Measurements from ENCODE around the gene BRSK1.
"Not testable (repeated sequence)": the region's sequence is repeated elsewhere in the genome, so short reads cannot be mapped to it uniquely, and the experiment has no call there.

Gene BRSK1

DNA sequence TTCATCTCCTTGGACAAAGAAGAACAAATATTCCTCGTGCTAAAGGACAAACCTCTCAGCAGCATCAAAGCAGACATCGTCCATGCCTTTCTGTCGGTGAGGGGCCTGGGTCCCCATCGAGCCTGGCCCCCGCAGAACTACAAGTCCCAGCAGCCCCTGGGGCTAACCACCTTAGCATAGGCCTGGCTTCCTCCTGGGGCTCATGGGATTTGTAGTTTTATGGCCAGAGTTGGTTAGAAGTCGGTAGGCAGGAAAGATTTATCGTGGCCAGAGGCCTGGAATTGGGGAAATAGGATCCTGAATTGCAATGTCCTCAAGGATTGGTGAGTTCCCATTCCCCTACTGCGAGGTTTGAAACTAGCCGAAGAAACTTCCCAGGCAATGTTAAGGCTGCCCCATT is 21.7 kb downstream of the BRSK1 start:
- DNase-seq: no peak

DNA sequence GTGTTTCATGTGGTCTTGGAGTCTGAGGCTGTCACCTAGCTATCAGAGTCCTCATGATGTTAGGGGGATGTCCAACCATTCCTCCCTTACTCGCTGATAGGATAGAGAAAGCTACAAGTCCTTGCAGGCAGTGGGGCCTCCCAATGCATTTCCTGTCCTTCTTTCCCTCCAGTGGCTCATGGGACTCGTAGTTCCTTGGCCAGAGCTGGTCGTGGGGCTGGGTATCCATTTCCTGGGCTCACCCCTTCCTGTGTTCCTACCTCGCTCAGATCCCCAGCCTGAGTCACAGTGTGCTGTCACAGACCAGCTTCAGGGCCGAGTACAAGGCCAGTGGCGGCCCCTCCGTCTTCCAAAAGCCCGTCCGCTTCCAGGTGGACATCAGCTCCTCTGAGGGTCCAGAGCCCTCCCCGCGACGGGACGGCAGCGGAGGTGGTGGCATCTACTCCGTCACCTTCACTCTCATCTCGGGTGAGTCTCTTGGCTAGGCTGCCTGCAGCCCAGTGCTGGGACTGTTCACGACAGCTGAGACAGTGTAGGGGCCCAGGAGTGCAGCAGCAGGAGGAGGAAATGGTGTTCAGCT is 22.3 kb downstream of the BRSK1 start:
- no peak for DNase-seq

DNA sequence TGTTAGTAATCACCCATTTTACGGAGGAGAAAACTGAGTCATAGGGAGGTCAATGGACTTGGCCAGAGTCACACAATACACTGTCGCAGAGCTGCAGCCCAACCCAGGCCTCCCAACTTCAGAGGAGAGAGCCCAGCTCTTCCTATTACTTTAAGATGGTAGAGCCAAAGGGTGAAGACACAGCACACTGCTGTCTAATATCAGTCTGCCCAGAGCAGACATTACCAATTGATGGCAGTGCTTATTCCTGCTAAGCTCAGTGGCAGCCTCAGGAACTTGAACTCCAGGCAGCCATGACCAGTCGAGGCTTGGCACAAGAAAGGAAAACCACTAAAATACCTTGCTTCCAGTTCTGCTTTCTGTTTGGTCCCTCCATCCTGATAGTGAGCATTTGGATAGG is 22.9 kb downstream of the BRSK1 start:
- DNase-seq: no peak

DNA sequence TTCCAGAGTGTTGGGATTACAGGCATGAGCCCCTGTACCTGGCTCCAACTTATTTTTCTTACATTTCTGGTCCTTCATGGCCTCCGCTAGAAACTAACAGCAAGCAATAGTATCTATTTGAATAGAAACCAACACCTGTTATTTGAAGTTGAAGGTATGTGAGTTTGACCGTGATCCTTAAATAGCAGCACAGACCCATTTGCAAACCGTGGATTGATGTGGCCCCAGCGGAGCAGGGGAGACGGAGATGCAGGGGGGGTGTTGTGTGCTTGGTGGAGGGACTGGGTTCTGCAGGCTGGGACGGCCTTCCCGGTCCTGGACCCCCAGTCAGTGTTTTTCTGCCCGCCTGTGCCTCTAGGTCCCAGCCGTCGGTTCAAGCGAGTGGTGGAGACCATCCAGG is 24.5 kb downstream of the BRSK1 start:
- DNase-seq: no peak

DNA sequence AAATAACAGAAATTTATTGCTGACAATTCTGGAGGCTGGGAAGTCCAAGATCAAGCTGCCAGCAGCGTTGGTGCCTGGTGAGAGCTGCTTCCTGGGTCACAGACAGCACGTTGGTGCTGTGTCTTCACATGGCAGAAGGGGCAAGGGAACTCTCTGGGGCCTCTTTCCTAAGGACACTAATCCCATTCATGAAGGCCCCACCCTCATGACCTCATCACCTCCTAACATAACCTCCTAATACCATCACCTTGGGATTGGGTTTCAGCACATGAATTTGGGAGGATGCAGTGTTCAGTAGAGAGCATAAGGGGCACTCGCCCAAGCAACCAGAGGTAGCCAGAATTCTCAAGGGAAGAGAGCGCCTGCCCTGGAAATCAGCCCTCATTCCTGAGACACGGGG is 25.7 kb downstream of the BRSK1 start:
- no peak for DNase-seq

DNA sequence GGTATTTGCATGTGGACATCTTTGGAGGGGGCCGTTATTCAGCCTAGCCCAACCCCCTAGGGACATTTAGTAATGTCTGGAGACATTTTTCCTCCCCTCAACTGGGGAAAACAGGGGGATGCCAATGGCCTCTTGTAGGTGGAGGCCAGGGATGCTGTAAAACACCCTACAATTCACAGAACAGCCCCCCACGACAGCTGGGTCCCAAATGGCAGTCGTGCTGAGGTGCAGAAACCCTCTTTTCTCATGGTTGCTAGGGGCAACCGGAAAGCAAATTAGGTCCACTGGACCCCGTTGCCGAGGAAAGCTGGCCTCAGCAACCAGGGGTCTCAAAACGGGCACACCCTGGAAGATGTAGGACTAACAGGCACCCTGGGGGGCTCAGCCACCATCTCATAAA is 26.7 kb downstream of the BRSK1 start:
- DNase-seq: no peak

DNA sequence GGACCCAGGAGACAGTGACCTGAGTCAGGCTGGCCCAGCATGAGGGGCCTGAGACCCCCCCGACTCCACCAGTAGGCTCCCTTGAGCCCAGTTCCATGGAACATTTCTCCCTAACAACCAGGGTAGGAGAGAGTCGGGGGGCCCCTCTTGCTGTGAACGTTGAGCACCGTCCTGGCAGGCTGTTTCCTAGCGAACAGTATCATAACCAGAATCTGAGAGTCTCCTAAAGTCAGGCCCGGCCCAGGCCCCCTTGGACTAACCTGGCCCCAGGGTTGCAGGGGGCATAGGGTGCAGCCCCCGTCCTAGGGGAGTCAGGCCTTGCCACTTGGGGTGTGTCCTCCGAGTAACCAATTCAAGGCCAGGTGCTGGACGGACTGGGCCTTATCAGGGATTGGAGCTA is 27.6 kb downstream of the BRSK1 start:
- no peak for DNase-seq

DNA sequence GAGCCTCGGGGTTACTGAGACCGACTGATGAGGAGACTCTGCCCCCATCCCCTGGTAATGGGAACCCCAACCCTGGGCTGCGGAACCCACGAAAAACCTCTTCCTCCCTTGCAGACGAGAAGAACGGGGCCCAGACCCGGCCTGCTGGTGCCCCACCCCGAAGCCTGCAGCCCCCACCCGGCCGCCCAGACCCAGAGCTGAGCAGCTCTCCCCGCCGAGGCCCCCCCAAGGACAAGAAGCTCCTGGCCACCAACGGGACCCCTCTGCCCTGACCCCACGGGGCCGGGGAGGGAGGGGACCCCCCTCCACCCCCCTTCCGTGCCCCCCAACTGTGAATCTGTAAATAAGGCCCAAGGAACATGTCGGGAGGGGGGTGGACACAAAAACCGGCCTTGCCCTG is 28.0 kb downstream of the BRSK1 start:
- DNase-seq: no peak

DNA sequence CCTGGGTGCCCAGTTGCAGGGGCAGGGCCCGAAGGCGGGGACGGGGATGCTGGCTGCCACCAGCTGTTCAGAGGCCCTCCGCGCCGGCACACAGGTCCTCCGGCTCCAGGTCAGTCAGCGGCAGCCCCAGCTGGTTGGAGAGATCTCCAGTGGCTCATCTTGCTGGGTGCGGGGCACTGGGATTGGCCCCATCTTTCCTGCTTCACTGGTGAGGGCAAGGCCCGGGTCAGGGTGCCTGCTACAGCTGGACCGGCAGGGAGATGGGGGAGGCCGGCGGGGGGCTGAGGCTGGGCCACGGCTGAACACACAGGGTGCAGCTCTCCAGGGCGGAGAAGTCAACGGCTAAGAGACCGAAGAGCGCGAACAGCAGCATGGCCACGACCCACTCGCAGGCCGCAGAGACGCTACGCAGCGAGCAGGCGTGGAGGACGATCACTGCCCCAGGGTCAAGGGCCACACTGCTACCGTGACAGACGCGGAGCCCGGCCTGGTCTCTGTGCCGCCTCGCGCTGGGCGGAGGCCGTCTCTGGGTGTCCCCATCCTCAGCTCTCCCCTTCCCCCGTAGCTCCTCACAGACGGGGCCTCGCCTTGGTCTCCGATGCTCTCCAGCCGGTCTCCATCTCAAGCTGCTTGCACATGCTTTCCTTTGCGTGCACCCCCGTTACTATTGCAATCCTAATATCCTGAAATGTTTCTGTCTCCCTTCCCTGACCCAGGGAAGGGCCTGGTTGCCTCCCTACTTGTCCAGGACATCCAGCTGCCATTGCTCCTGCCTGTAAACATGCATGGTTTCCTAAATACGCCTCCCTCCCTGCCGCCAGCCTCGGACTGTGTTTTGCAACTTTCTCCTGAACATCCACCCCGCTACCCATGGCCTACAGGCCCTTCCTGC is 29.1 kb downstream of the BRSK1 start:
- DNase-seq: no peak

DNA sequence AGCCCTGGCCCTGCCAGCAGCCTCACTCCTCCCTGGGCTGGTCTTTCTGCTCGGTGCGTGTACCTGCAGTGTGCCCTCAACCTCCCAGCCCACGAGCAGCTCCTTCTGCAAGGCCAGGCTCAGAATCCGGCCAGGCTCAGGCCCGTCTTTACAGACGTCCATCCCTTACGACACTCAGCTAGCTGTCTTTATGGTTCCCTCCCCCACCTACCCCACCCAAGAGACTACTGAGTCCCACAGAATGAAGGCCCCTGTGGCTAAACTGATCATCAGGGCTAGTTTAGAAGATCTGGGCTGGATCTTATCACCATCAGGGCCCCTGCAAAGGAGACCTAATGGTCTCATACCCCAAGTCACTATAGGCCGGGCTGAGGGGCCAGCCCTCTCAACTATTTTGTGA is 30.6 kb downstream of the BRSK1 start:
- DNase-seq: no peak

DNA sequence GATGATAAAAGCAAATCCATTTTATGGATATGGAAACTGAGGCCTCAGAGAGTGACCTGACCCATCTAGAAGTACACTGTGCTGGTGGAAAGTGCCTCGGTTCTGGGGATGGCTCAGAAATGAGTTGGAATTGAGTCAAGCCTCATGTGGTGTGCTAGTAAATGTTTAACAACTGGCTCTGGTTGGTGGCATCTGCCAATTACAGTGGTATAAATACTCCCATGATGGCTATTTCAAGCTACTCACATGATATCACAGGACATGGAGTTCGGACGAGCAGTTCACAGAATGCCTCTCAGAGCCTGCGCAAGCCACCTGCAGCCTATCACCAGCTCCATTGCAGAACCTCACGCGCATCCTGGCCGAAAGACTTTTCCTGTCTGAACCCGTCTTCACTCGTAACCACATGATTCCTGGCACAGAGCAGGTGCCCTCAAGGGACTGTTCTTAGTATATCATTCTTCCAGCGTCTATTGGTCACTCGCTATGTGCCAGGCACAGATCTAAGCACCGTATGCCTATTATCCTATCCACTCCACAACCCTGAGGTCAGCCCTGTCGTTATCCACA is 32.2 kb downstream of the BRSK1 start:
- DNase-seq: no peak

DNA sequence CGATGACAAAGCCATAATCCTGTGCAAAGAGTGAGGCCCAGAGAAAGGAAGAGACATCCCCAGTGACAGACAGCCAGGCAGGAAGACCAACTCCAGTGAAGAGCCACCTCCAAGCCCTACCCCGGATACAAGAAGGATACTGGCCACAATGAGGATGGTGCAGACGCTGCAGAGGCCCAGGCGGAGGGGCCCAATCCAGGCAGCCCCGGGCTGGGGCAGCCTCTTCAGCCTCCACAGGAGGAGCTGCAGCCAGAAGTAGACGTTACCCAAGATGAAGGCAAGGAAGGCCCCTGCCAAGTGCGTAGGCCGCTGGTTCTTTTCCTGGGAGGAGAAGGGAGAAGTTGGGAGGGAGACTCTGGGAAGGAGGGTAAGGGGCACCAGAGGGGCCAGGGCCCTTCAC is 32.8 kb downstream of the BRSK1 start:
- no peak for DNase-seq

DNA sequence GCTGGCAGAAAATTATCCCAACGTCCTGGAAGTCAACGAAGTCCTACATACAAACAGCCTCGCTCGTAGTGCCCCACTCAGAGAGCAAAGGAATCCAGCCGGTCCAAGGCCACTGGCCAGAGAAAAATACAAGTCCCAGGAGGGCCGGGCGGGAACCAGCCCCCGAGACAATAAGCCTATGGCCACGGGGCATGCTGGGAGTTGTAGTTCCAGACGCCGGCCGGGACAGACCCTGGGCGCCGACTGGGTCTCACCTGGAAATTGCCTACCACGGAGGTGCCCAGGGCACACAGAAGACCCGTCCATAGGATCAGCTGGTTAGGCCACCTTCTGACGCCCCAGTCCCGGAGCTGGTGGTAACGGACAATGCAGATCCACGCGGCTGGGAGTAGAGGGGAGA is 36.0 kb downstream of the BRSK1 start:
- no peak for DNase-seq

DNA sequence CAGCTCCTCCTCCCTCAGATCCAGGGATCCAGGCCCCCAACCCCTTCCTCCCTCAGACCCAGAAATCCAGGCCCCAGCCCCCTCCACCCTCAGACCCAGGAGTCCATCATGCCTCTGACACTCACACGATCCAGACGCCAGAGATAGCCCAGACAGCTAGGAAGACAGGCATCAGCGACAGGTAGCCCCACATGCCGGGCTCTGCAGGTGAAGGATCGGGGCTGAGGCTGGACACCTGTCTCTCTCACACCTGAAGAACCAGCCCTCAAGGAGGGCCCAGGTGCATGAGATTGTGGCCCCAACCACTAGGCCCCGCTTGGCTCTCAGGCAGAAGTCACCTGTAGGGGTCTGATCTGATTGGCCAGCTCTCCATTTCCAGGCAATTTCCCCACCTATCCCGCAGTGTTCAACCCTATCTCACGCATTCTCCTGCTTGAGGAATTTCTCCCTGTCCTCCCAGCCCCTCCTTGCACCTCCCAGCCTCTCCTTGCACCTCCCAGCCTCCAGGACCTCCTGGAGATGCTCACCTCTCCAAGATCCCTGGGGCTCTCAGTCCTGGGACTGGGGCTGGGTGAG is 37.1 kb downstream of the BRSK1 start:
- DNase-seq: no peak

DNA sequence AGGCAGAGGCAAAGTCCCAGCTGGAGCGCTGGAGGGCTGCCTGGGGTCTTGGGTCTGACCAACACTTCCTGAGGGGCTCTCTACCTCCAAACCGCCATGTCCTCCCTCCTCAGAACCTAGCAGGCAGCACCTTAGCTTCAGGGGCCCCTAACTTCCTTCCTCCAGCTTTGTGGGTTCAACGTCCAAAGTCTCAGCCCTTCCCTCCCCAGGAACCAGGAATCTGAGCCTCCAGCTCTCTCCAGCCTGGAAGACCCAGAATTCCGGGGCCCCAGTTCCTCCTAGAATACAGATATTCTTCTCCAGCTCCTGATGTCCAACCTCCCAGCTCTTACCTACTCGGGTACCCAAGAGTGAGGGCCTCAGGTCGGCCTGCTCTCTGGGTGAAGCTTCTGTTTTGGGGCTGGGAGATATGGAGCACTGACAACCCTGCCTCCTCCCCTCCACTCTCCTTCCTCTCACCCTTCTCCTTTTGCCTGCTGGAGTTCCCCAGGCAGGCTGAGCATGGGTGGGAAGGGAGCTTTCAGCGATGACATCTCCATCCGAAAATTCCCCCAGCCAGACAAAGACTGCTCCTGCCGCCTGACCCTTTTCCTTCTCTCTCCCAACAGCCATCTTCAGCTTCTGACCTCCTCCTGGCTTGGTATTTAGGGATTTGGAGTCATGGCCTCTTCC is 37.8 kb downstream of the BRSK1 start:
- DNase-seq: no peak

DNA sequence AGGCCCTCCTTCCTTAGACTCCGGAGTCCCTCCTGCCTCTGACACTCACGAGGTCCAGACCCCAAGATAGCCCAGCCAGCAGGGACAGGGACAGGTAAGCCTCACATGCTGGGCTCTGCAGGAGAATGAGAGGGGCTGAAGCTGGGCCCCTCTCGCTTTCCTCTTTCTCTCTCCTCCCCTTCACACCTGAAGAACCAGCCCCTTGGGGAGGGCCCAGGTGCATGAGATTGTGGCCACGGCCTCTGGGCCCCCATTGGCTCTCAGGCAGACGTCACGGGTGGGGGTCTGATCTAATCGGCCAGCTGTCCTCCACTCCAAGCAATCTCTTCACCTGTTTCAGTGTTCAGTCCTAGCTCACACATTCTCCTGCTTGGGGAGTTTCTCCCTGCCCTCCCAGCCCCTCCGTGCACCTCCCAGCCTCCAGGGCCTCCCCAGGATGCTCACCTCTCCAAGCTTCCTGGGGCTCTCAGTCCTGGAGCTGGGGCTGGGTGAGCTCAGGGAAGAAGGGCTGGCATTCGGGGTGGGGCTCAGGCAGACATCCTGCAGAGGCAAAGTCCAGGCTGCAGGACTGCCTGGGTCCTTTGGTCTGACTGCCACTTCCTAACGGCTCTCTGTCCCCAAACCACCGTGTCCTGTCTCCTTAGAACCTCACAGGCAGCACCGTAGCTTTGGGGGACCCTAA is 38.5 kb downstream of the BRSK1 start:
- DNase-seq: no peak

DNA sequence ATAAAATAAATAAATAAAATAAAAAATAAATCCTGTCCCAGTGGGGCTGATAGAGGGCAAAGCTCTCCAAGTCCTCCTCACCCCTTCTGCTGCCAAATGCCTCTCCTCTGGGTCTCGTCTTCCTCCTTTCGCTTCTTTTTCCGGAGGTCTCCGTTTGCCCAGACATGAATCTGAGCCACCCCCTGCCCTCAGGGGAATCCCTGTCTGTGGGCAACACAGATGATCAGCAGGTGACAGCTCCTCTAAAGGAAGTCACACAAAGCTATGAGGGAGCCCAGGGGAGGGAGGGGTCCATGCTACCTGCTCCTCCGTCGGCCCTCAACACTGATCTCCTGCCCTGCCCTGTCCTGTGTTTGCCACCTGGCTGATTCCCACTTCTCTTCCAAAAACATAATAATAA is 40.9 kb downstream of the BRSK1 start:
- DNase-seq: no peak

DNA sequence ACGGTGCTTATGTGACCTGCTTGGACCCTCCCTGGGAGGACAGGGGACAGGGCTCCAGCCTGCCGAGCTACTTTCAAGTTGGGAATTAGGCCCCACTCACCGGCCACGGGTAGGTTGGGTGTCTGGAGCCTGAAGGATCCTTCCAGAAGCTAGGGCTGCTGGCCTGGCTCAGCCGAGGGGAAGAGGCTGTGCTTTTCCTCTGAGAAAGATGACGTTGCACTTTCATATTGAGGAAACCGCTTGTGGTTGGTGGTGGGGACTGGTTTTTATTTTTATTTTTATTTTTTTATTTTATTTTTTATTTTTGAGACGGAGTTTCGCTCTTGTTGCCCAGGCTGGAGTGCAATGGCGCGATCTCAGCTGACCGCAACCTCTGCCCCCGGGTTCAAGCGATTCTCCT is 41.4 kb downstream of the BRSK1 start, which contains the start of gene TMEM150B:
TMEM150B (minus strand) TSS at position 170 of the 400 bp plus-strand sequence. CDS start 4,305 bp downstream, outside the sequence.
- no peak for DNase-seq

DNA sequence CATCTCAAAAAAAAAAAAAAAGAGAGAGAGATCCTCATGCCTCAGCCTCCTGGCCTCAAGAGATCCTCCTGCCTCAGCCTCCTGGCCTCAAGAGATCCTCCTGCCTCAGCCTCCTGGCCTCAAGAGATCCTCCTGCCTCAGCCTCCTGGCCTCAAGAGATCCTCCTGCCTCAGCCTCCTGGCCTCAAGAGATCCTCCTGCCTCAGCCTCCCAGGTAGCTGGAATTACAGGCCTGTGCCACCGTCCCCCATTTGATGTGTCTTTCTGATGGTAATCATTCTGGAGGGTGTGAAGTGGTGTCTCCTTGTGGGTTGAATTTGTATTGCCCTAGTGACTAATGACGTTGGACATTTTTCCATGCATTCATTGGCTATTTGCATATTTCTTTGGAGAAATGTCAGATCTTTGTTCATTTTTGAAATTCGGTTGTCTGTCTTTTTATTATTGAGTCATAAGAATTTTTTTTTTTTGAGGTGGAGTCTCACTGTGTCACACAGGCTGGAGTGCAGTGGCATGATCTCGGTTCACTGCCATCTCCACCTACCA is 45.0 kb downstream of the BRSK1 start:
- DNase-seq: not testable (repeated sequence)

DNA sequence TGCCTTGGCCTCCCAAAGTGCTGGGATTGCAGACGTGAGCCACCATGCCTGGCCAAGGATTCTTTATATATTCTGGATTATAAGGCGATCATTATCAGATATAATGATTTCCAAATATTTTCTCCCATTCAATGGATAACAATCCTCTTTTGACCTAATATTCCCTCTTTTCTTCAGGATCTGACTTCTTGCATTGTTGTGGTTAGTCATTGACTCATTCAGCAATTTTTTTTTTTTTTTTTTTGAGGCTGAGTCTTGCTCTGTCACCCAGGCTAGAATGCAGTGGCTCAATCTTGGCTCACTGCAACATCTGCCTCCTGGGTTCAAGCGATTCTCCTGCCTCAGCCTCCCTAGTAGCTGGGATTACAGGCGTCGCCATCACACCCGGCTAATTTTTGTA is 46.0 kb downstream of the BRSK1 start:
- not testable (repeated sequence) for DNase-seq

DNA sequence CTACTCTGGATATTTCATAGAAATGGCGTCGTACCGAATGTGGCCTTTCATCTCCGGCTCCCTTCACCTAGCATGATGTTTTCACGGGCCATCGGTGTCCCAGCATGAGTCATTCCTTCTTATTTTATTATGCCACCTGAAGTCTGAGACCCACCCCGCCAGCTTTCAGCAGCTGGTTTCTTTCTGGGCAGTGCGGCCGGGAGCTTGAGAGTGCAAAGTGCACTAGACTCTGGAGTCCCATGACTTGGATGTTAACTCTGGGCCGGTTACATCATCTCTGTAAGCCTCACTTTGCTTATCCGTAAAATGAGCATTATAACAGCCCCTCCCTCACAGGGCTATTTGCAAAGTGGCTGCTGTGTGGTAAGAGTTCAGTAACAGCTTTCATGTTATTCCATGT is 50.1 kb downstream of the BRSK1 start:
- no peak for DNase-seq

DNA sequence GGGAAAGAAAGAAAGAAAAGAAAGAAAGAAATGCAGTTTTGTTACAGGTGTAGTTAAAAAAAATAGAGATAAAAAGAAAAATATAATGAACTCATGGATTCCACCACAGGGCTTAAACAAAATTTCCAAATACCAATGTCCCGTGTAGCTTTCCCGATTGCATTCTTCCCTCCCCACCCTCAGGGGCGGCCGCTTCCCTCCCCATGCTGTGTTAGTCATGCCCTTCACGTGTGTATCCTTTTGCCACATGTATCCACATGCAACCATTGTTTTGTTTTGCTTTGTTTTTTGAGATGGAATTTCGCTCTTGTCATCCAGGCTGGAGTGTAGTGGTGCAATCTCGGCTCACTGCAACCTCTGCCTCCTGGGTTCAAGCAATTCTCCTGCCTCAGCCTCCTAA is 52.3 kb downstream of the BRSK1 start:
- DNase-seq: no peak

Measured in NCI-H2107 (cell line).